Left renal pelvis (tissue), 4 donors: ENCODE measurements around the gene C1S. TPM values are rescaled to one million over a fixed set of nuclear protein-coding genes. Genes with fewer than 3 reads are reported as not detected.

Experiments
- DNase-seq, 4 donors: peaks; one replicate each; pipeline ENCODE4 v3.0.0-alpha.2; 2013; ENCODE audit warnings: low read depth in 4 of 4, low spot score in 3 of 4
- polyA plus RNA-seq, 4 donors: library from polyadenylated mRNA; unstranded; fragments of 120-200 nt; gene quantifications; one replicate each; pipeline ENCODE4 v1.2.1, GENCODE V29; 2013; ENCODE audit not compliant: insufficient read length in 4 of 4

The C1S gene
- polyA plus RNA-seq, 4 donors = 50.5 to 257 (median 62.0) TPM

- no peak for DNase-seq
Measured at GRCh38 chr12:7073946-7074345, 13.4 kb downstream of the C1S start.

DNA sequence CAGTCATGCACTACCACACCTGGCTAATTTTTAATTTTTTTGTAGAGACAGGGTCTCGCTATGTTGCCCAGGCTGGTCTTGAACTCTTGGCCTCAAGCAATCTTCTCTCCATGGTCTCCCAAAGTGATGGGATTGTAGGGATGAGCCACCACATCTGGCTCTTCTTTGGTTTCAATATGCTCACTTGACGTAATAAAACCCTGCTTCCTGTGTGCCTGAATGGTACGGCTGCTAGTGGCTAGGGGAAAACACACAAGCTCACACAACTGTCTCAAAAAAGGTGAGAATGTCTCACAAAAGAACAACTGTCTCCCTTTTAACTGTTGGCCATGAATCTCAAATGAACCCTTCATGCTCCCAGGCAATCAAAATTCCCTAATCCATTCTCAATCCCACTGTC, 15.0 kb downstream of the C1S start:
- no peak for DNase-seq

DNA sequence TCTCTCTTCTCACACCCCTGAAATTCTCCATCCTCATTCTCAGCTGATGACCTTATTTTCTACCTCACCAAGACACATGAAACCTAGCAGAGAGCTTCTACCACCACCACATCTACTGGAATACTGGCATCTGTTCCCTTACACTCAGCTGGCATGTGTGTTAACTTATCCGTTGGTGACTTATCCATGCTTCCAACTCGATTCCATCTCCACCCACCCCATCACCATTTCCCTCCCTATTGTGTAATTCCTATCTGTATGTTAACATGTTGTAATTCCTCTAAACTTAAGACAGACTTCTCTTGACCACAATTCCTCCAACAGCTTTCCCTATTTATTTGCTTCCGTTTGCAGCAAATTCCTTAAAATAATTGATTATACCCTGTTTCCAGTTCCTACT, 15.4 kb downstream of the C1S start:
- no peak for DNase-seq

GRCh38 chr12:7076493-7076892, 16.0 kb downstream of the C1S start:
- no peak for DNase-seq

- DNase-seq = no peak
Measured at GRCh38 chr12:7078163-7078562, 17.6 kb downstream of the C1S start.

DNA sequence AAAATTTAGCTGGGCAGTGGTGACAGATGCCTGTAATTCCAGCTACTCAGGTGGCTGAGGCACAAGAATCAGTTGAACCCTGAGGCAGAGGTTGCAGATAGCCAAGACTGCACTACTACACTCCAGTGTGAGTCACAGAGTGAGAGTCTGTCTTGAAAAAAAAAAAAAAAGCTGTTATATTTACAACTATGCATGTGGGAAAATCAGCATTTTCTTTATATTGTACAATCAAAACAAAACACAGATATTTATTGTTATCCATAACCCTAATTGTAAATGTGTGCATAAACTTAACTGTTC, 19.3 kb downstream of the C1S start:
- DNase-seq = no peak

DNA sequence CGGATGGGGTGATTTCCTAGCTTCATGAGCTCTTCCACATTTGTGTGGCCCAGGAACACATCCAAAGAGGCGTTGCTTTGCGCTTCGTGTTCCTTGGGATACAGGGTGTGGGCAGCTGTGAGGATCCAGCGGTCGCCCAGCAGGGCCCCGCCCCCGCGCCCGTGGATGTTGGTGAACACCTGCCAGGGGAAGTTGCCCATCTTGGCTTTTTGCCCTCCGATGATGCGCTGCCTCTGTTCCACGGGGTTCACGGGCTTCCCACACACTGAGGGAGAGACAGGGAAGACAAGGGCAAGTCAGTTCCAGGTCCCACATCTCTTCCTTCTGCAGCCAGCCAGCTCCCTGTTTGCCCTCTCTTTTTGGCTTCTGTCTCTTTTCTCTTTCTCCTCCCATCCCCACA, 20.5 kb downstream of the C1S start:
- DNase-seq = no peak

DNA sequence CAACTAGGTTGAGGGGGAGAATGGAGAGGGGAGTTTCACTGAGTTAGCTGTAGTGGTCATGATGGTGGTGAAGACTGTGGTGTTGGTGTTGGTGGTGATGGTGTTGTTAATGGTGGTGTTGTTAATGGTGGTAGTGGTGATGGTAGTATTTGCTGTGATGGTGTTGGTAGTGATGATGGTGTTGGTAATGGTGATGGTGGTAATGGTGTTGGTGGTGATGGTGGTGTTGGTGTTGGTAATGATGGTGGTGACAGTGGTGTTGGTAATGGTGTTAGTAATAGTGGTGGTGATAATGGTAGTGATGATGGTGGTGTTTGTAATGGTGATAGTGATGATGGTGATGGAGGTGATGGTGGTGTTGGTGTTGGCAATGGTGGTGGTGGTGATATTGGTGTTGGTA, 22.6 kb downstream of the C1S start:
- DNase-seq = no peak

DNA sequence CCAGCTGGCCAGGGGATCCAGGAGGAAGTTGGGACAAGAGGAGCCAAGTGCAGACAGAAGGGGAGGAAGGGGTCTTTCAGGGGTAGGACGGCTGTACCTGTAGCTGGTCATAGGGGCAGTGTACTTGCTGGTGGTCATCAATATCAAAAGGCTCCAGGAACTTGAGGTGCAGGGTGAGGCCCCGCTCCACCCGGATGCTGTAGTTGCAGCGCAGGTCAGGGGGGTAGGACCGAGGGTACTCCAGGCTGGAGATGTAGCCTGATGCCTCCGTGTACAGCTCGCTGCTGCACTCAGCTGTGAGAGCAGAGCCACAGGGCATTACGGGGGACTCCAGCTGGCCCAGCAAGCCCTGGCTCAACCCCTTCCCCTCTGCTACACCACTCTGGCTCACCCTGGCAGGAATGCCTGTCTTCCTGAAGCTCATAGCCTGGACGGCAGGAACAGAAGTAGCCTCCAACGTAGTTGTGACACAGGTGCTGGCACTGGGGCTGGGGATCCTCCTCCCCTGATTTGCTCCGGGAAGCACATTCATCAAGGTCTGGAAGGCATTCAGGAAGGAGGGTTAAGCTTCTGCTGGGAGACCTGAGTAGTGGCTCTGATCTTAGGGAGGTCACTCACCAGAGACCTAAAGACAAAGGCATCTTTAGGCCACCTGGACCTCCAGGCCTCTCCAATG, 28.8 kb downstream of the C1S start:
- DNase-seq = no peak

GRCh38 chr12:7090222-7090998, 29.9 kb downstream of the C1S start:
- DNase-seq = no peak

DNA sequence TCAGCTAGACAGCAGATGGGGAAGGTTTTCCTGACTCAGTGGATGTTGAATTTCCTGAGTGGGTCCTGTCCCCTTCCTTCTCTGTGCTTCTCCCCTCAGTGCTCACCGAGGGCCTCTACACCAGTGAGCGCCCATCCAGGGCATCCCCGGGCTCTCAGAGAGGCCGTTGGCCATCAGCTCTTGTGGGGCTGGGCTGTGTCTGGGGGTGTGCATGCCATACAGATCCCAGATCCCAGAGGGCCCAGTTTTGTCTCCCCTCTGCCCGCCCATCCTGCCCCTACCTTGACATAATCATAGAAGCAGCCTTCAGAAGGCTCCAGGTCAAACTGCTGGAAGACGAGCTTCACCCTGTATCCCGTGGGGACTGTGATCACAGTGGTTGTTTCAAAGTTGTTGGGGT, 30.7 kb downstream of the C1S start:
- DNase-seq = no peak

DNA sequence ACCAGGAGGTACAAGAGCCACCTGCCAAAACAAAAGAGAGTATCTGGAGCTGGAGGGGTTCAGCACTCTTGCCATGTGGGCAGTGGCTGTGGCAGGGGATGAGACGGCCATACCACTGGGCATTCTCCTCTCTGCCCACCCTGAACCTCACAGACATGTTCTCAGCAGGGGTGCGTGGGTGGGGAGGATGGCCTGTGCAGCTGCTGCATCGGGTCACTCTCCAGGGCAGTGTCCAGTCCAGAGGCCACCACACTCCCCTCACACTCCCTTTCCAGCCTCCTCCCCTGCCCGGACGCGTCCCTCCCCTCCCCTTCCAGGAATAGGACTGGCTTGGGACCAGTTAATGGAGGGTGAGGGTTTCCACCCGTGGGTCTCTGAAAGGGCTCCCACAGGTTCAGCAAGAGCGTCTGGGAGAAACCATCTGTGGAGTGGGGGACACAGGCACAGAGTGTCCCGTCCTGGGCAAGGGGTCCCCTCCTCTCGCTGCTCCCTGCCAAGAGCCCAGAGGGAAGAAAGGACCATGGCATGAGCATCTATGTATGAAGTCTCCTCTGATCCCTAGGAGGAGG, 31.2 kb downstream of the C1S start:
- DNase-seq = peak in 1 of 4 donors; percentile 6

DNA sequence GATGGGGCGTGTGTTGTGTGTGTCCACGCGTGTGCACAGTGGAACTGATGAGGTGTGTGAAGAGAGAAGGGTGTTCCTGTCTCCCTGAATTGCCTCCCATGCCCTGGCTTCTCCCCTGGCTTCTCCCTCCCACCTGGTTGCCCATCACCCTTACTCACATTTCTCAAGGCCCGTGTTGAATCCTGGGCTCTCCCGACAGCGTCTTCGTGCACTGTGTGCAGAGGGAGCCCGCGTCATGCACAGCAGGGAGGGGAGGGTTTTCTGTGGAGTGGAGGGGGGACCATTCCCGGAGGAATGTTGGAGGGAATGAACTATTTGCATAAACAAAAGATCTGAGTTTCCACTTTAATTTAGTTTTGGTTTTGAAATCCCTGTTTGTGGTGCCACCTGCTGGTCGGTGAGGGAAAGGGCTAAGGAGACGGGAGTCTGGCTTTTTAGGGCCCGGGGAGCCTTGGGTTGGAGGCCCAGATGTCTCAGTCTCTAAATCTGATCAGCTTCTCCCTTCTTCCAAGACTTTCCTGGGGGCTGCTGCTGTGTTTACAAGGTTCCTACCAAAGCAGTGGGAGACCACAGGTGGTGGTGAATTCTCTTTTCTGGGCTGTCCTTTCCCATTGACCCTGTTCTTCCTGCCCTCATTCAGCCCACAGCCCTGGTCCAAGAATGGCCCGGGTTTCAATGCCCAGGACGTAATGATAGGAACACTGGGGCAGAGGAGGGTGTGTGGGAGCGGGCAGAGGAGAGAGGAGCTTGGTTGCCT, 31.9 kb downstream of the C1S start, which contains the start of gene C1R:
Gene C1R (minus strand): TSS at position 217 of the 757 bp plus-strand sequence. CDS start 57 bp downstream, at position 160.
- peak; percentile 51 to 66 (median 56) for DNase-seq

DNA sequence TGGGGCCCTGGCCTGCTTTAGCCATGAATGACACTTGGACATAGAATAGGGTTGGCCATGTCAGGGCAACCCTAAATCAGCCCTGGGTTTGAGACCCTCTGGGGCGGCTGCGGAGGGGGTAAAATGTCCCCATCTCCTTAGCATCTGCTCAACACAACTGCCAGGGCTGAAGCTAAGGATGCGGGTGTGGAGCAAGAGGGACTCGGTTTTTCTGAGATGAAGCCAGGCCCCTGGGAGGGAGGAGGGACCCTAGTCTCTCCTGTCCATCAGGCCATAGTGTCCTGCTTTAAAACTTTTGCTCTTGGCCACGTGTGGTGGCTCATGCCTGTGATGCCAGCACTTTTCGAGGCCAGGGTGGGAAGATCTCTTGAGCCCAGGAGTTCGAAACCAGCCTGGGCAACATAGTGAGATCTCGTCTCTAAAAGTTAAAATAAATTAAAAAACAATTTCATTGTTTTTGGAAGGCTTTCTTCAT, 32.5 kb downstream of the C1S start:
- no peak for DNase-seq

- no peak for DNase-seq
Measured at GRCh38 chr12:7093486-7093885, 33.0 kb downstream of the C1S start.

- DNase-seq = no peak
Measured at GRCh38 chr12:7093892-7094291, 33.4 kb downstream of the C1S start.

GRCh38 chr12:7096006-7096932, 35.8 kb downstream of the C1S start:
- DNase-seq = no peak

DNA sequence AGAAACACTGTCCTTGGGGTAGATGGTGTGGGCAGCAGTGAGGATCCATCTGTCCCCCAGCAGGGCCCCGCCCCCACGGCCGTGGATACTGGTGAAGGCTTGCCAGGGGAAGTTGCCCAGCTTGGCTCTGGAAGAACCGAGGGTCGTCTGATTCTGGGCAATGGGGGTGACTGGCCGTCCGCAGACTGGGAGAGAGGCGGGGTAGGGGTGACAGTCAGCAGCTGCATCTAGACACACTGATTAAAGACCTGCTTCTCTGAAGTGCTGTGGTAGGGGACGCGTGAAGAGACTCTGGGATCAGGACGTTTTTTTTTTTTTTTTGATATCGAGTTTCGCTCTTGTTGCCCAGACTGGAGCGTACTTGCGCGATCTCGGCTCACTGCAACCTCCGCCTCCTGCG, 36.5 kb downstream of the C1S start:
- no peak for DNase-seq

- no peak for DNase-seq
Measured at GRCh38 chr12:7099290-7099996, 38.9 kb downstream of the C1S start.

- DNase-seq = no peak
Measured at GRCh38 chr12:7100239-7100638, 39.7 kb downstream of the C1S start.
